GM12873 (cell line): Measurements from ENCODE around the gene CABP1.

ENCODE experiments used
- CTCF ChIP-seq: IDR thresholded peaks from 2 replicates; pipeline ENCODE4 v1.5.1; 2012; ENCODE audit warnings: low read depth, mild to moderate bottlenecking, moderate library complexity, low read length, control low read depth; ENCODE audit not compliant: insufficient read depth; ENCODE audit errors: missing control alignments

The CABP1 gene

GRCh38 chr12:120646044-120646443 lies 5.6 kb downstream of the CABP1 start:
- TF ChIP-seq CTCF = no peak

GRCh38 chr12:120647375-120647755 lies 6.9 kb downstream of the CABP1 start:
- no peak for TF ChIP-seq CTCF

GRCh38 chr12:120649442-120650232 lies 9.2 kb downstream of the CABP1 start:
- no peak for TF ChIP-seq CTCF

- TF ChIP-seq CTCF = no peak
Observed at GRCh38 chr12:120650233-120650690, 9.8 kb downstream of the CABP1 start.

GRCh38 chr12:120651821-120652220 lies 11.4 kb downstream of the CABP1 start:
- TF ChIP-seq CTCF = no peak

- TF ChIP-seq CTCF = no peak
Observed at GRCh38 chr12:120652656-120653435, 12.4 kb downstream of the CABP1 start.

GRCh38 chr12:120653611-120654010 lies 13.2 kb downstream of the CABP1 start:
- TF ChIP-seq CTCF = no peak
